IPS-11a (cell line): ENCODE measurements around the gene AGXT.

Experiments used
- H3K4me3 ChIP-seq: one replicate; pipeline ENCODE4 v1.5.1; 2013; ENCODE audit warnings: low read depth, low read length, control low read depth

The AGXT gene

GRCh38 chr2:240925191-240925567 is 56.6 kb downstream of the AGXT start:
- H3K4me3 ChIP-seq: no peak overlapping the region

DNA sequence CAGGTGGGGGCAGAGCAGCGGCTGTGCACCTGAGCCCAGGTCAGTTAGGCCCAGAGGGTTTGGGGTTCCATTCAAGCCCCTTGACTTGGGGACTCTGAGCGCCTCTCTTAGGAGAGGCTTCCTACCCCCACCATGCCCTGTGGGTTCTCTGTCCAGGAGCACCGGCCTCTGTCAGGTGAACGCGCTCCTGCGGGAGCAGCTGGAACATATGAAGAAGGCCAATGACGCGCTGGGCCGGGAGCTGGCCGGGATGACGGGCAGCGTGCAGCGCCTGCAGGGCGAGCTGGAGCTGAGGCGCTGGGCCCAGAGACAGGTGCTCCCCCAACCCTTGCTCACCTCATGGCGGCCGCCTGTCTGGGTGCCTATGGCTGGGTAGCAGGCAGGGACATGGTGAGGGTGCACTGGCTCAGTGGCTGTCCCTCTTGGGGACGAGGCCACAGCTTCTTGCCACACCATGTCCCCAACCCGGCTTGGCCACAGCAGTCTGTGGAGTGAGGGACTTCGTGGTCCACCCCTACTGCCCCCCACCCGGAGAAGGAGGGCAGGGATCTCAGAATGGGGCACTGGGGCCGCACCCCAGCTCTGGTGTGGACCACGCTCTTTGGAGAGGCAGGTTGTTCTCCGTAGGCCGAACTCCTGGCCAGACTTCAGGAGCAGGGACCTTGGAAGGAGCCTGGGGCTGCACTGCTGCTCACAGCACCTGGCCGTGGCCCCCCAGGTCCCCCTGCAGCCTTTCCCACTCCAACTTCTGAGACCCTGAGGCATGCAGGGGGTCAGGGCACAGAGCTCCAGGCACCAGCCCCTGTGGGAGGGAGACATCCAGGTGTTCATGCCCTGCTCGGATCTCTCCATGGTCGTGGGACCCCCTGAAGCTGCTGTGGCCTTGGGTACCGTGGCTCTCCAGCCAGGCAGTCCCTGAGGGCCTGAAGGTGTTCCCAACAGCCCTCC is 57.2 kb downstream of the AGXT start:
- no peak overlapping the region for H3K4me3 ChIP-seq

DNA sequence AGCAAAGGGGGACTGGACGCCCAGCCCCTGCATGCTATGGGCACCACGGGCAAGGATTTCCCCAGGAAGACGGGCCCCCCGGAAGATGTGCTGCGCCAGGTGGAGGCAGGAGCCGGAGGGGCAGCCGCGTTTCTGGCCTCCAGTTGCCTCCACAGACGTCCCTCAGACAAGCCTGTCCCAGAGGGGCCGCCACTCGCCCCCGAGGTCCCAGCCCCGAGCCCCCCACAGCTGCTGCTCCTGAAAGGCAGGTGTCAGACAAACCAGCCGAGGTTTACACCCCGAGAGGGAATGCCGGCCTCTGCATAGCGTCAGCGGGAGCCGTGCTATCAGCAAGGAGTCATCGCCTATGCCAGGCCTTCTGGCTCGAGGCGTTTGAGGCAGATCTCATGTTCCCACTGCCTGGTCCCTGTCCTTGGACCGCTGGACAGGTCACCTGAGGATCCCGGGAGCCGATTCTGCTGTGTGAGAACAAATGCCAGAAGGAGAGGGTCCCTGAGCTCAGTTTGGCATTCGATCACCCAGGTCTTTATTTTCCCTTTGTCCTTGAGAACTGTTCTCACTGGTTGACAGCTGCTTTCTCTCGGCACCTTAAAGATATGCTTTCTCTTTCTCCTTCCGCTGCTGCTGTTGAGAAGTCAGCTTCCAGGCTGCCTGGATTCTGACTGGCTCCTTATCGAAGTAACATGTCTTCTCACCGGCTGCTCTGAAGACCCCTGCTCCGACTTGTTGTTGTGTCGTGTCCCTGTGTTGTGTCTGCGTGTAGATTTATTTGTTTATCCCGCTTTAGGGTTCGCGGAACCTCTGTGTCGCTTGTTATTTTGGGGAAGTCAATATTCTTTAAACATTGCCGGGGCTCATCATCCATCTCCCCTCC is 58.1 kb downstream of the AGXT start:
- no peak overlapping the region for H3K4me3 ChIP-seq

- H3K4me3 ChIP-seq: no peak overlapping the region
These were observed 58.8 kb downstream of the AGXT start for GRCh38 chr2:240927390-240927781.

DNA sequence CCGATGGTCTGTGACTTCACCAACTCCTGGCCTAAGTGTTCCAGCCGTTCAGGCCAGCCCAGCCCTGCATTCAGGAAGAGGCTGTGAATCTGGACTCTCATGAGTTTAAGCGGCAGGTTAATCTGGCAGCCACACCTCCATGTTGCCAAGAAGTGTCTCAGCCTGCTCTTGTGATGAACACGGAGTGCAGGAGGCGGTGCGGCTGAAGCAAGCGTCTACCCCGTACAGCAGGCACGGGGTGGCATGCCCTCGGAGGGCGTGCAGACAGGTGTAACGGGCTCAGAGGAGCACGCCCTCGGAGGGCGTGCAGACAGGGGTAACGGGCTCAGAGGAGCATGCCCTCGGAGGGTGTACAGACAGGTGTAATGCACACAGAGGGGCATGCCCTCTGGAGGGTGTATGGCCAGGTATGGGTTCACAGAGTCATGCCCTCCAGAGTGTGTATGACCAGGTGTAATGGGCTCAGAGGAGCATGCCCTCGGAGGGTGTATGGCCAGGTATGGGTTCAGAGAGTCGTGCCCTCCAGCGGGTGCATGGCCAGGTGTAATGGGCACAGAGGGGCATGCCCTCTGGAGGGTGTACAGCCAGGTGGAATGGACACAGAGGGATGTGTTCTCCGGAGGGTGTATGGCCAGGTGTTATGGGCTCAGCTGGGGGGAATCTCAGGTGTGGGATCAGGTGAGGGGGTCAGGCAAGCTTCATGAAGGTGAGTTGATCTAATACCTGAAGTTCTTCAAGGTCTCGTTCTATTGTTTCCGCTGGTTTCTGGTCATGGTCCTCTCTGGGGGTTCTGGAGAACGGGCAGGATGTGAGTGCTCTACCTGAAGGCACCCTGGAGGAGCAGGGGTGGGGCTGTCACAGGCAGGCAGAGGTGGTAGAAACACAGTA is 60.1 kb downstream of the AGXT start:
- no peak overlapping the region for H3K4me3 ChIP-seq

DNA sequence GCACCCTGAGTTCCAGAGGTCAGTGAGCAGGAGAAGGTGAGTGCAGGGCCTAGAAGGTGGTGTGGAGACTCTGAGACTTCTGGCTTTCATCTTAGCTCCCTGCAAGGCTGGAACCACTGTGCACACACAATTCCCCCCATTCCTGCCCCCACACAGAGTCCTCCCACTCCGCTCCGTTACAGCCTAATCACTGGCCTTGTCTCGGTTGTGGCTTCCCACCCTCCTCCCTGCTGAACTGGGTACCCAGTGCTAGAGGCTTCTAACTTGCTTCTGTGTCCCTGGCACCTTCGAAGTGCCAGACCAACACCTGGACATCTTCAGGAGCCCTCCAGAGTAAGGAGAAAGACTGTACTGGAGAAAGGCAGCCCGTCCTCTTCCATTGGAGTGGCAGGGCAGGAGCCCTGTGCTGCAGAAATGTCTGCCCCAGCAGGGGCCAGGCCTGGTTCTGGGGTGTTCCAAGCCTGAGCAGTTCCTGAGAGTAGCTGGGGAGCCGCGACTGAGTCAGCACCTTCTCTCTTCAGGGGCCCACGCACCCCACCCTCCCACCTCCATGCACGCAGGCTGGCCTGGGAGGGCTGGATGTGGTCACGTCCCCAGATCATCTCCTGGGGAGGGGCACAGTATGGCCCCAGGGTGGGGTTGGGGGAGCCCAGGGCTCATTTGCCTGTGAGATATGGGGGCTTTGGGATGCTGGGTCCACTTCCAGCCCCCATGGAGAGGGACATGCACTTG is 60.9 kb downstream of the AGXT start:
- H3K4me3 ChIP-seq: no peak overlapping the region
